Duodenal mucosa (tissue), 2 donors: ENCODE data around the gene ITPKB.

Experiments used
- H3K27ac ChIP-seq: one replicate; pipeline ENCODE4 v1.7.0; 2013; ENCODE audit warnings: low read depth, low read length
- H3K27me3 ChIP-seq, 2 donors: one replicate each; pipeline ENCODE4 v1.7.0; 2013; ENCODE audit warnings: low read length in 2 of 2, control low read depth in 1 of 2; ENCODE audit not compliant: insufficient read depth in 2 of 2, control insufficient read depth in 1 of 2
- H3K36me3 ChIP-seq, 2 donors: one replicate each; pipeline ENCODE4 v1.7.0; 2013; ENCODE audit warnings: low read length in 2 of 2, control low read depth in 1 of 2; ENCODE audit not compliant: insufficient read depth in 2 of 2, control insufficient read depth in 1 of 2
- H3K4me1 ChIP-seq, 2 donors: one replicate each; pipeline ENCODE4 v1.7.0; 2013; ENCODE audit warnings: low read length in 2 of 2, control low read depth in 1 of 2; ENCODE audit not compliant: insufficient read depth in 2 of 2, control insufficient read depth in 1 of 2
- H3K4me3 ChIP-seq, 2 donors: one replicate each; pipeline ENCODE4 v1.7.0; 2013; ENCODE audit warnings: low read length in 2 of 2, low read depth in 1 of 2
- H3K9ac ChIP-seq, 2 donors: one replicate each; pipeline ENCODE4 v1.7.0; 2013; ENCODE audit warnings: low read length in 2 of 2, low read depth in 1 of 2
- H3K9me3 ChIP-seq, 2 donors: one replicate each; pipeline ENCODE4 v1.7.0; 2013; ENCODE audit warnings: low read length in 2 of 2, control low read depth in 1 of 2; ENCODE audit not compliant: control insufficient read depth in 1 of 2

ITPKB gene

GRCh38 chr1:226647719-226648118, 91.4 kb downstream of the ITPKB start:
- Histone ChIP-seq H3K9me3 (no peaks in the 10 kb centered on the region), H3K4me3 (no peak overlapping the region), H3K27me3 (no peaks in the 10 kb centered on the region), H3K9ac (no peak overlapping the region), H3K36me3 (peaks cover 16 to 29% of the 10 kb centered on the region in 2 donors), H3K4me1 (peaks cover 22 to 27% of the 10 kb centered on the region in 2 donors), H3K27ac (no peak overlapping the region)

- no peak overlapping the region for H3K4me3 ChIP-seq
- H3K9ac ChIP-seq = no peak overlapping the region
- peaks cover 26 to 27% of the 10 kb centered on the region in 2 donors for H3K4me1 ChIP-seq
- H3K27me3 ChIP-seq = no peaks in the 10 kb centered on the region
- no peak overlapping the region for H3K27ac ChIP-seq
- no peaks in the 10 kb centered on the region for H3K9me3 ChIP-seq
- peaks cover 16 to 30% of the 10 kb centered on the region in 2 donors for H3K36me3 ChIP-seq
Measured at GRCh38 chr1:226646870-226647449, 92.1 kb downstream of the ITPKB start.

GRCh38 chr1:226646026-226646869, 92.8 kb downstream of the ITPKB start:
- Histone ChIP-seq H3K4me3 (no peak overlapping the region), H3K9me3 (no peaks in the 10 kb centered on the region), H3K27me3 (no peaks in the 10 kb centered on the region), H3K36me3 (peaks cover 16 to 37% of the 10 kb centered on the region in 2 donors), H3K27ac (no peak overlapping the region), H3K9ac (no peak overlapping the region), H3K4me1 (peaks cover 26 to 27% of the 10 kb centered on the region in 2 donors)

- Histone ChIP-seq H3K27me3 (no peaks in the 10 kb centered on the region), H3K4me3 (no peak overlapping the region), H3K9ac (no peak overlapping the region), H3K36me3 (peaks cover 16 to 43% of the 10 kb centered on the region in 2 donors), H3K27ac (no peak overlapping the region), H3K9me3 (no peaks in the 10 kb centered on the region), H3K4me1 (peaks cover 24 to 26% of the 10 kb centered on the region in 2 donors)
Measured at GRCh38 chr1:226645279-226645976, 93.7 kb downstream of the ITPKB start.

- Histone ChIP-seq H3K27me3 (no peaks in the 10 kb centered on the region), H3K36me3 (peaks cover 16 to 47% of the 10 kb centered on the region in 2 donors), H3K9me3 (no peaks in the 10 kb centered on the region), H3K27ac (no peak overlapping the region), H3K4me3 (no peak overlapping the region), H3K4me1 (peaks cover 24 to 26% of the 10 kb centered on the region in 2 donors), H3K9ac (no peak overlapping the region)
Measured at GRCh38 chr1:226644541-226645176, 94.4 kb downstream of the ITPKB start.

GRCh38 chr1:226643611-226644540, 95.2 kb downstream of the ITPKB start:
- Histone ChIP-seq H3K9ac (no peak overlapping the region), H3K36me3 (peaks cover 16 to 41% of the 10 kb centered on the region in 2 donors)

GRCh38 chr1:226643177-226643576, 95.9 kb downstream of the ITPKB start:
- Histone ChIP-seq H3K27me3 (no peaks in the 10 kb centered on the region), H3K9me3 (no peaks in the 10 kb centered on the region), H3K27ac (no peak overlapping the region), H3K36me3 (peaks cover 14 to 41% of the 10 kb centered on the region in 2 donors), H3K4me1 (peaks cover 24 to 26% of the 10 kb centered on the region in 2 donors), H3K9ac (peak overlapping the region in 1 of 2 donors; percentile 17), H3K4me3 (no peak overlapping the region)

More at GRCh38 chr1:226643611-226644540, 95.2 kb downstream of the ITPKB start:
- Histone ChIP-seq H3K27me3 (no peaks in the 10 kb centered on the region), H3K9me3 (no peaks in the 10 kb centered on the region), H3K27ac (no peak overlapping the region), H3K4me1 (peaks cover 24 to 26% of the 10 kb centered on the region in 2 donors), H3K4me3 (no peak overlapping the region)

- Histone ChIP-seq H3K9ac (no peak overlapping the region), H3K27ac (no peak overlapping the region), H3K4me3 (no peak overlapping the region), H3K9me3 (no peaks in the 10 kb centered on the region), H3K36me3 (peaks cover 6 to 36% of the 10 kb centered on the region in 2 donors), H3K4me1 (peaks cover 24 to 26% of the 10 kb centered on the region in 2 donors), H3K27me3 (no peaks in the 10 kb centered on the region)
Measured at GRCh38 chr1:226642421-226642820, 96.7 kb downstream of the ITPKB start.

GRCh38 chr1:226641671-226642231, 97.3 kb downstream of the ITPKB start:
- Histone ChIP-seq H3K4me1 (peaks cover 24 to 26% of the 10 kb centered on the region in 2 donors), H3K27ac (no peak overlapping the region), H3K9ac (no peak overlapping the region), H3K36me3 (peaks cover 0 to 36% of the 10 kb centered on the region in 2 donors), H3K9me3 (no peaks in the 10 kb centered on the region), H3K27me3 (no peaks in the 10 kb centered on the region), H3K4me3 (no peak overlapping the region)
